KG1 (cell line): ENCODE results near the gene ZFAND6.
"Not testable (repeated sequence)": the region's sequence is repeated elsewhere in the genome, so short reads cannot be mapped to it uniquely, and the experiment has no call there.

Source experiments
- DNase-seq: peaks from one replicate; lab custom pipeline; 2025; lab: John Stamatoyannopoulos, UW

ZFAND6 gene

GRCh38 chr15:80058851-80059785 is at the start of gene ZFAND6:
Gene ZFAND6, plus strand, starts transcription at chr15:80059676. Its CDS starts 60,669 bp downstream, at chr15:80120345.
- peak; percentile 89 for DNase-seq

DNA sequence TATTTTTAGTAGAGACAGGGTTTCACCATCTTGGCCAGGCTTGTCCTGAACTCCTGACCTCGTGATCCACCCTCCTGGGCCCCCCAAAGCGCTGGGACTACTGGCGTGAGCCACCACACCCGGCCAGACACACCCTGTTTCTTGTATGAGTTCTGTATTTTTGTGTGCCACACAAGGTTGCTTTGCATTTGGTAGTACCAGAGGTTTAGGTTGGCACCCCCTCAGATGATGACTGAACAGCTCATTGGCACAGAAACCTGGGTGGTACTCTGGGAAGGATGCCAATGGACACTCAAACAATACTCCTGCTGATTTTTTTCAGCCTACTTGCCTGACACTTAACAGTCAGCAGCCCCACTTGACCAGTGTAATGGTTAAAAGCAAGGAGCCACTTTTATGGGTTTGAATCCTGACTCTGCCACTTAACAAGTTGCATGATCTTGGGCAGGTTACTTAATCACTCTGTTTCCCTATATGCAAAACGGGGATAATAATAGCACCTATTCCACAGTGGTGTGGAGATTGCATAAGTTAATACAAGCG is 49.3 kb upstream of the ZFAND6 start:
- DNase-seq, result no peak

DNA sequence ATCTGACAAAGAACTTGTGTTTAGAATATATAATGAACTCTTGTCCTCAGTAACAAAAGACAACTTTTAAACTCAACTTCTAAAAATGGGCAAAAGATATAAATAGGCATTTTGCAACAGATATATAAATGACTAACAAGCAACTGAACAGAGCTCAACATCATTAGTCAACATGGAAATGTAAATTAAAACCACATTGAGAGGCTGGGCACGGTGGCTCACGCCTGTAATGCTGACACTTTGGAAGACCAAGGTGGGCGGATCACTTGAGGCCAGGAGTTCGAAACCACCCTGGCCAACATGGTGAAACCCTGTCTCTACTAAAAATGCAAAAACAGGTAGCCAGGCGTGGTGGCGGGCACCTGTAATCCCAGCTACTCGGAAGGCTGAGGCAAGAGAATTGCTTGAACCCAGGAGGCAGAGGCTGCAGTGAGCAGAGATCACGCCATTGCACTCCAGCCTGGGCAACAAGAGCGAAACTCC is 48.4 kb upstream of the ZFAND6 start:
- DNase-seq, result not testable (repeated sequence)

GRCh38 chr15:80011596-80011995 is 47.9 kb upstream of the ZFAND6 start:
- no peak for DNase-seq

GRCh38 chr15:80012060-80012726 is 47.3 kb upstream of the ZFAND6 start:
- DNase-seq, result no peak

- not testable (repeated sequence) for DNase-seq
Observed at GRCh38 chr15:80014186-80014585, 45.3 kb upstream of the ZFAND6 start.

DNA sequence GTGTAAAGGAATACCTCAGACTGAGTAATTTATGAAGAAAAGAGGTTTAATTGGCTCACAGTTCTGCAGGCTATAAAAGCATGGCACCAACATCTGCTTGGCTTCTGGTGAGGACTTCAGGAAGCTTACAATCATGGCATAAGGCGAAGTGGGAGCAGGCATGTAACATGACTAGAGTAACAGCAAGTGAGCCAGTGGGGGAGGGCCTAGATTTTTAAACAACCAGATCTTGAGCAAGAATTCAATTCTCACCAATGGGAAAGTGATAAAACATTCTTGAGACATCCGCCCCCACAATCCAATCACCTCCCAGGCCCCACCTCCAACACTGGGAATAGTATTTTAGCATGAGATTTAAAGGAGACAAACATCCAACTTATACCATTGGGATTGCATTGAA is 44.3 kb upstream of the ZFAND6 start:
- no peak for DNase-seq

GRCh38 chr15:80016506-80016905 is 43.0 kb upstream of the ZFAND6 start:
- not testable (repeated sequence) for DNase-seq

GRCh38 chr15:80017139-80017538 is 42.3 kb upstream of the ZFAND6 start:
- DNase-seq, result not testable (repeated sequence)

DNA sequence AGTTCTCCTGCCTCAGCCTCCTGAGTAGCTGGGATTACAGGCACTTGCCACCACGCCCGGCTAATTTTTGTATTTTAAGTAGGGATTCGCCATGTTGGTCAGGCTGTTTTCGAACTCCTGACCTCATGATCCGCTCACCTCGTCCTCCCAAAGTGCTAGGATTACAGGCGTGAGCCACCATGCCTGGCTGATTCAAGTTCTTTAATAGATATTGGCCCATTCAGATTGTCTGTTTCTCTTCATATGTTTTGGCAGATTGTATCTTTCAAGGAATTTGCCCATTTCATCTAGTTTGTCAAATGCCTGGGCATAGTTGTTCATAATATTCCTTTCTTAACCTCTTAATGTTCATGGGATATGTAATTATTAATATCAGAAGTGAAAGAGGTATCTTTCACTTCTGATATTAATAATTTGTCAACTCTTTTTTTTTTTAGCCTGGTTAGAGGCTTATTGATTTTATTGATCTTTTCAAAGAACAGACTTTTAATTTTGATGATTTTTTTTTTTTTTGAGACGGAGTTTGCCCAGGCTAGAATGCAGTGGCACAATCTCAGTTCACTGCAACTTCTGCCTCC is 40.2 kb upstream of the ZFAND6 start:
- DNase-seq, result no peak

GRCh38 chr15:80020149-80020548 is 39.3 kb upstream of the ZFAND6 start:
- DNase-seq, result not testable (repeated sequence)

GRCh38 chr15:80020731-80021130 is 38.7 kb upstream of the ZFAND6 start:
- no peak for DNase-seq

GRCh38 chr15:80026310-80026709 is 33.2 kb upstream of the ZFAND6 start:
- DNase-seq, result no peak

DNA sequence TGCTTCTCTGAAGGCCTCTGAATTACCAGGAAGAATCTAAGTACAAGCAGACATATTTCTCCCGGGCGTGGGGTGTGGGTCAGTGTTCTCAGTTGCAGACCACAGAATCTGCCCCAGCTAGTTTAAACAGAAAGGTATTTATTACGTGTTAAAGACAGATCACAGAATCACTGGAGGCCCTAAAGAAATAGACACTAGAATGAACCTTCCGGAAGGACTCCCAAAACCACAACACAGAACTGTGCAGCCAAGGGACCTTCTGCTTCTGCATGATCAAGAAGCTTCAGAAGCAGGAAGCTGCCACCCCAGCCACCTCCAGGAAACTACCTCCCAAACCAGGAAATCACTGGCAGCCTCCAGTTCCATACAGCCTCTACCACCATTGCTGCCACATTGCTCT is 32.7 kb upstream of the ZFAND6 start:
- DNase-seq, result no peak

DNA sequence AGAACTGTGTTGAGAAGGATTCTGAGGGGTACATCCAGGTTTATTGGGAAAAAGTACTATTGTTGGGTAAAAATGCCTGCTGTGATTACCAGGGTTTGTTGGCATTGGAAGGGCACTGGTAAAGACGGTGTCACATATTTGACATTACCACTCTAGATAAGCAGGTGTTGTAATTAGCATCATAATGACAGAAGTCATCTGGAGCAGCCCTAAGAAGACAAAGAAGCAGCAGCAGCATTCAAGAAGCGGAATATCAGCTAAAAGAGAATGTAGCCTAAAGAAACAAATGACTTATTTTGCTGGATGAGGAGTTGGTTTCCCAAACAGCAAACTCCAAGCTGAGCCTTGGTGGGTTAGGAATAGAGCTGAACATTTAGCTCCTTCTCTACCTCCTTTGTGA is 30.5 kb upstream of the ZFAND6 start:
- no peak for DNase-seq

DNA sequence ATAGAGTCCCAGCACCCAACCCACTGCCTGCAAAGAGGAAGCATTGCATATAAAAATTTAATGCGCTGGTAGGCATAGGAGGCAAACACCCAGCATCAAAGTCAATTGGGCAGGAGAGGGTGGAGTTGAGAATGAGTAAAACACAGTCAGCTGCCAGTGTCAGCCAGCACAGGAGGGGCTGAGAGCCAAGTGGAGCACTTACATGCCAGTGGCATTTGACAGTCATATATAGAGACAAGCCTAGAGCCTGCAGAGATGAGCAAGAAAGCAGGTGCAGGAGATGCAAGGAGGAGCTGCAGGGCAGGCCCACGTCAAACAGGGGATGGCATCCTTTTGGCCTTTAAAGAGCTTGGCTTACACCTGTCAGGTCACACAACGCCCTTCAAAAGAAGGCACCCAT is 27.6 kb upstream of the ZFAND6 start:
- no peak for DNase-seq

DNA sequence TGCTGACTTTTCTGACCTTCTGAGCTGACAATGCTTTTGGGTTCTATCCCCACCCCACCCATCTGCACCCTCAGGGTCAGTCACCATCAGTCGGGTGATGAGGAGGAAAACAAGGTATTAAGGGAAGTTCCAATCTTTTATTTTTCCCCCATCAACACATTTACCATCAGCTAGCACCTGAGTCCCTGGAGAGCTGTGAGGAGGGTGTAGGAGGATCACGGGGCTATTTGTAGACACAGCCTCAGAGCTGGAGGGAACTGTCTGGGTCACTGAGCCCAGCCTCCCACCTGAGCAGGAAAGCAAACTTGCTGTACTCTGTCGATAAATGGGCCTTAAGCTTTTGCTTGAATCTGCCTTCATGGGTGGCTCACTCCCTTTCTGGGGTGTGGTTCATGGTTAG is 24.8 kb upstream of the ZFAND6 start:
- no peak for DNase-seq

GRCh38 chr15:80036071-80036470 is 23.4 kb upstream of the ZFAND6 start:
- DNase-seq, result no peak

DNA sequence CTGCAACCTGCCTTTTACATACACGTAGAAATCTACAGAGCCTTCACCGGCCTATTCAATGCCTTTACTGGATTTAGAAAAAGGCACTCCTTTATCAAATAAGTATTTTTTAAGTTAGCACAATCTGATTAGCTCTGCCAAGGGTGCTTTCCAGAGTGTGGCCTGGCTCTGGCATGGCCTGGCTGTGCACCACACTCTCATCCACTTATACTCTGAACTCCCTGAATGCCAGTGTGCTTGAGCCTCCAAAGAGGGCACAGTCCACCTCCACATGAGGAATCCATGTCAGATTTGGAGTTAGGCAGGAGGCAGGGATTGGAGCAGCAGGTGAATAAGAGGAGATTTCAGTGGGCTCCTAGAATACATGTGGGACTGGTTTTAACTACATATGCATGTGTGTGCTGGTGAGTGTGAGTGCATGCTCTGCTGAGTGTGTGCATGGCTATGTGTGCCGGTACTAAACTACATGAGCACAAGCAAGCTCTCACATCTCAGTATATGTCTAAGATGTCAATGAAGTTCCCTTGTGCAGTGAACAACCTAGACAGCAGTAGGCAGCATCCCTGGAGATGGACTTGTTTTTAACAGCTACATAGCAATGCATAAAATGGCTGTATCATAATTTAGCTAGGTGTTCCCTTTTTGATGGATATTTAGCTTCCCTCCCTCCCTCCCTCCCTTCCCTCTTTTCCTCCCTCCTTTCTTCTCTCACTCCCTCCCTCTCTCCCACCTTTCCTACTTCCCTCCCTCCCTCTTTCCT is 17.8 kb upstream of the ZFAND6 start:
- DNase-seq, result no peak

GRCh38 chr15:80042568-80042967 is 16.9 kb upstream of the ZFAND6 start:
- no peak for DNase-seq

DNA sequence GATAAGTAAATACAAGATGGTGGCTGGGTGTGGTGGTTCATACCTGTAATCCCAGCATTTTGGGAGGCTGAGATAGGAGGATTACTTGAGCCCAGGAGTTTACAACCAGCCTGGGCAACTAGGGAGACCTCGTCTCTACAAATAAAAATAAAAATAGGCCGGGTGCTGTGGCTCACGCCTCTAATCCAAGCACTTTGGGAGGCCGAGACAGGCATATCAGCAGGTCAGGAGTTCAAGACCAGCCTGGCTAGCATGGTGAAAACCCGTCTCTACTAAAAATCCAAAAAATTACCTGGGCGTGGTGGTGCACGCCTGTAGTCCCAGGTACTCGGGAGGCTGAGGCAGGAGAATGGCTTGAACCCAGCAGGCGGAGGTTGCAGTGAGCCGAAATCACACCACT is 14.3 kb upstream of the ZFAND6 start:
- DNase-seq, result not testable (repeated sequence)

- DNase-seq, result no peak
Observed at GRCh38 chr15:80049046-80049445, 10.4 kb upstream of the ZFAND6 start.
